Articular chondrocyte of knee joint (primary cell): Measurements from ENCODE around the gene C9orf72. TPM values are rescaled to one million over a fixed set of nuclear protein-coding genes. Genes with fewer than 3 reads are reported as not detected.

ENCODE experiments used
- total RNA-seq: library from RNA; depleted of rRNA; stranded (reverse); fragments of >200 nt; gene quantifications from 2 replicates; pipeline ENCODE4 v1.2.3, GENCODE V29; 2012

C9orf72 gene, protein sequence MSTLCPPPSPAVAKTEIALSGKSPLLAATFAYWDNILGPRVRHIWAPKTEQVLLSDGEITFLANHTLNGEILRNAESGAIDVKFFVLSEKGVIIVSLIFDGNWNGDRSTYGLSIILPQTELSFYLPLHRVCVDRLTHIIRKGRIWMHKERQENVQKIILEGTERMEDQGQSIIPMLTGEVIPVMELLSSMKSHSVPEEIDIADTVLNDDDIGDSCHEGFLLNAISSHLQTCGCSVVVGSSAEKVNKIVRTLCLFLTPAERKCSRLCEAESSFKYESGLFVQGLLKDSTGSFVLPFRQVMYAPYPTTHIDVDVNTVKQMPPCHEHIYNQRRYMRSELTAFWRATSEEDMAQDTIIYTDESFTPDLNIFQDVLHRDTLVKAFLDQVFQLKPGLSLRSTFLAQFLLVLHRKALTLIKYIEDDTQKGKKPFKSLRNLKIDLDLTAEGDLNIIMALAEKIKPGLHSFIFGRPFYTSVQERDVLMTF
- 8.1 and 11.5 TPM in 2 replicates for total RNA-seq

DNA sequence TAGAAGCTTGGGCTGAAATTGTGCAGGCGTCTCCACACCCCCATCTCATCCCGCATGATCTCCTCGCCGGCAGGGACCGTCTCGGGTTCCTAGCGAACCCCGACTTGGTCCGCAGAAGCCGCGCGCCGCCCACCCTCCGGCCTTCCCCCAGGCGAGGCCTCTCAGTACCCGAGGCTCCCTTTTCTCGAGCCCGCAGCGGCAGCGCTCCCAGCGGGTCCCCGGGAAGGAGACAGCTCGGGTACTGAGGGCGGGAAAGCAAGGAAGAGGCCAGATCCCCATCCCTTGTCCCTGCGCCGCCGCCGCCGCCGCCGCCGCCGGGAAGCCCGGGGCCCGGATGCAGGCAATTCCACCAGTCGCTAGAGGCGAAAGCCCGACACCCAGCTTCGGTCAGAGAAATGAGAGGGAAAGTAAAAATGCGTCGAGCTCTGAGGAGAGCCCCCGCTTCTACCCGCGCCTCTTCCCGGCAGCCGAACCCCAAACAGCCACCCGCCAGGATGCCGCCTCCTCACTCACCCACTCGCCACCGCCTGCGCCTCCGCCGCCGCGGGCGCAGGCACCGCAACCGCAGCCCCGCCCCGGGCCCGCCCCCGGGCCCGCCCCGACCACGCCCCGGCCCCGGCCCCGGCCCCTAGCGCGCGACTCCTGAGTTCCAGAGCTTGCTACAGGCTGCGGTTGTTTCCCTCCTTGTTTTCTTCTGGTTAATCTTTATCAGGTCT is at the start of gene C9orf72:
Gene C9orf72, minus strand, starts transcription at position 564 of the 716 bp plus-strand sequence. CDS start 6,361 bp downstream, outside the sequence.

DNA sequence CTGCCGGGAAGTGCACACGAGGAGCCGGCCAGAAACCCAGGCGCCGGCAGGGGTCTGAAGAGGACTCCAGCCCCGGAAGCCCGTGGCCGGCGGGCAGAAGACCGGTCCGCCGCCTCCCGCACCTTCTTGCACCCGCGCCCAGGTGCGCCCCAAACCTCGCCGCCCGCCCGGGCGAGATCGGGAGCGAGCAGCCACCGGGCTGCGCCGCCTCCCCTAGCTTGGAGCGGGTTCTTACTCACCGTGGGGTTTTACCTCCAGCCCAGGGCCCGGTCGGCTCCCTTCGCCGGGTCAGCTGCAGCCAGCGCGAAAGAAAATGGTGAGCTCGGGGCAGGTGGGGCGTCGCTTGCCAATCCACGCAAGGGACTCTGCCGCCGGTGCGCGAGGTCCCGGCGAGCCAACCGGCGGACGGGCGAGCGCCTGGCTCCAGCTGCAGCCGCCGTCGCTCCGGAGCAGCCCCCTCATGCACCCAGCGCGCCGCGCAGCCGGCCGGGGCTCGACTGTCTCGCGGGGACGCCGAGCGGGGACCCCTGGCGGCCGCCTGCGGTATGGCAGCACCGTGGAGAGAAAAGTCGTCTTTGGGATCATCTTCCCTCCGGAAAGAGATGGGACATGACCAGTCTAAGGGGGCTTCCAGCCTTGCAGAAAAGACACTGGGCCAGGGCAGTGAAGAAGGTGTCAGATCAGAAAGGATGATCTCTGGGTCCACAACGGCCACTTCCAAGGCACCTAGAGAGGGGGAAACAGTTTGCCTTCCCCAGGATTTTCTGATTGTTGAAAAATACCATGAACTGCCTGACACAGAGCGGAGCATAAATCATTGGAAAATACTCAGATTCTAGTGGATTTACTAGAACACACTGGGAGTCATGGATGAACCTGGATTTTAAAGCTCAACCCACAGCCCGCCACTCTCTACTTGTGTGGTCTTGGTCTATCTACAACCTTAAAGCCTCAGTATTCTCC is 43.7 kb downstream of the C9orf72 start, which contains the start of gene MOB3B:
Gene MOB3B, minus strand, starts transcription at position 499 of the 963 bp plus-strand sequence. CDS start 74,264 bp downstream, outside the sequence.

DNA sequence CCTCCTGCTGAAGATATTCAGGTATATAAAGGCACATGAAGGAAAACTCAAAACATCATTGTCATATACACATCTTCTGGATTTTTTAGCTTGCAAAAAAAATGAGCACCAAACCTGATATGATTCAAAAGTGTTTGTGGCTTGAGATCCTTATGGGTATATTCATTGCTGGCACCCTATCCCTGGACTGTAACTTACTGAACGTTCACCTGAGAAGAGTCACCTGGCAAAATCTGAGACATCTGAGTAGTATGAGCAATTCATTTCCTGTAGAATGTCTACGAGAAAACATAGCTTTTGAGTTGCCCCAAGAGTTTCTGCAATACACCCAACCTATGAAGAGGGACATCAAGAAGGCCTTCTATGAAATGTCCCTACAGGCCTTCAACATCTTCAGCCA is 49.0 kb downstream of the C9orf72 start, which contains the start of gene IFNK:
Gene IFNK, plus strand, starts transcription at position 55 of the 400 bp plus-strand sequence. Its CDS starts 47 bp downstream, at position 102.

Other genes with a start within 250 kb of the C9orf72 start
- not detected in 2 replicates for gene IFNK, start 49.2 kb downstream of the C9orf72 start, total RNA-seq
- 0.13 and 0.22 TPM in 2 replicates for gene MOB3B, start 43.7 kb downstream of the C9orf72 start, total RNA-seq